ENCODE results near the gene ZNF396. TPM values are rescaled to one million over a fixed set of nuclear protein-coding genes. Genes with fewer than 3 reads are reported as not detected.
A peak's percentile ranks its signal among the peaks of the same experiment; 100 is the strongest.

The ZNF396 gene
- total RNA-seq, 4 donors from 2014 or later, result 0.11 to 2.0 (median 0.95) TPM

DNA sequence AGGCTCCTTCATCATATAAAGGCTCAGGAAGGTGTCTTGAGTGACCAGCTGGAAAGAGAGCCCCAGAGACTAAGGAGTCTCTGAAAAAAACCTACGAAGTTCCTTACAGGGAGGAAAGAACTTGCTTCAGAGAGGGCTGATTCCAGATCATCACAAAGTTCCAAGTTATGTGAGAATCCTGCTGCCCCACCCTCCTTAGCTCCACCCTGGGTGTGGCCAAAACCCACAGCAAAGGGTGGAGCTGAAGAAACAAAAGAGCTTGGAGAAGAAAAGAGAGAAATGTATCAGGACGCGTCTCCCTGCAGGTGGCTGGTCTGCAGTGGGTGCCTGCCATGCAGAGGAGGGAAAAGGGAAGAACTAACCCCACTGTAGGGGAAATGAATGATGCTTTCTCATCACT, 32.8 kb upstream of the ZNF396 start:
- H3K9me3 ChIP-seq, result no peaks in the 10 kb centered on the region
- H3K27me3 ChIP-seq, result no peaks in the 10 kb centered on the region
- H3K27ac ChIP-seq, result peak overlapping the region; percentile 72 to 80 (median 77)
- H3K4me1 ChIP-seq, result peaks cover 9 to 75% (median 20%) of the 10 kb centered on the region in 3 donors
- WGBS, 2 donors, result 33 to 44% methylated on average over 3 of the region's 3 CpGs
- intact Hi-C loops (cut with DNase I), result no loop called here
- TF ChIP-seq, protein P1, sequence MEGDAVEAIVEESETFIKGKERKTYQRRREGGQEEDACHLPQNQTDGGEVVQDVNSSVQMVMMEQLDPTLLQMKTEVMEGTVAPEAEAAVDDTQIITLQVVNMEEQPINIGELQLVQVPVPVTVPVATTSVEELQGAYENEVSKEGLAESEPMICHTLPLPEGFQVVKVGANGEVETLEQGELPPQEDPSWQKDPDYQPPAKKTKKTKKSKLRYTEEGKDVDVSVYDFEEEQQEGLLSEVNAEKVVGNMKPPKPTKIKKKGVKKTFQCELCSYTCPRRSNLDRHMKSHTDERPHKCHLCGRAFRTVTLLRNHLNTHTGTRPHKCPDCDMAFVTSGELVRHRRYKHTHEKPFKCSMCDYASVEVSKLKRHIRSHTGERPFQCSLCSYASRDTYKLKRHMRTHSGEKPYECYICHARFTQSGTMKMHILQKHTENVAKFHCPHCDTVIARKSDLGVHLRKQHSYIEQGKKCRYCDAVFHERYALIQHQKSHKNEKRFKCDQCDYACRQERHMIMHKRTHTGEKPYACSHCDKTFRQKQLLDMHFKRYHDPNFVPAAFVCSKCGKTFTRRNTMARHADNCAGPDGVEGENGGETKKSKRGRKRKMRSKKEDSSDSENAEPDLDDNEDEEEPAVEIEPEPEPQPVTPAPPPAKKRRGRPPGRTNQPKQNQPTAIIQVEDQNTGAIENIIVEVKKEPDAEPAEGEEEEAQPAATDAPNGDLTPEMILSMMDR (IDR thresholded peaks at IDR 0.05), result no peak
- no peak for TF ChIP-seq POLR2A (IDR thresholded peaks at IDR 0.05)
- H3K4me3 ChIP-seq, result no peak overlapping the region
- DNase-seq, result no peak
- H3K36me3 ChIP-seq, result no peaks in the 10 kb centered on the region

DNA sequence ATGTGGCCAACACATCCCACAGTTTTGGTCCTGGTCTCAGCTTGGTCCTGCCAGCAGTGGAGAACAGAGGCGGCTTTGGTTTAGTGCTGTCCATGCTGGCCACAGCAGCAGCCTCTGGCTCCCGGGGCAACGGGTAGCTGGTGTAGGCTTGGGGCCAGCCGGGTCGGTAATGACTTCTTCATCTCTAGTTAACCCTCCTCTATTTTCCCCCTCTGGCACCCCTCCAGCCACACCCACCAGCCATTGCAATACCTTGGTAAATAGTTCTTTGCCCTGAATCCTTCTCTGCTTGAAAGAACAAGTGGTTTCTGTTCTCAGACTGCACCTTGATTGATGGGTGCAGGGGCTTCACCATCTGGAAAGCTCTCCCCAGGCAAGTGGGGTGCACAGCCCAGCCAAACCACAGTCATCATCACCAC, 31.7 kb upstream of the ZNF396 start:
- Histone ChIP-seq H3K27me3 (no peaks in the 10 kb centered on the region), H3K36me3 (no peaks in the 10 kb centered on the region), H3K4me1 (peaks cover 9 to 72% (median 20%) of the 10 kb centered on the region in 3 donors), H3K4me3 (no peak overlapping the region), H3K27ac (peak overlapping the region; percentile 70 to 80 (median 75)), H3K9me3 (no peaks in the 10 kb centered on the region)
- TF ChIP-seq POLR2A (IDR thresholded peaks at IDR 0.05), result no peak
- TF ChIP-seq, protein P1 (IDR thresholded peaks at IDR 0.05), result no peak
- WGBS, 2 donors, result 68% methylated on average over 4 of the region's 5 CpGs; no CpG with 5 or more reads in 1 of the 2 donors
- intact Hi-C loops (cut with DNase I), result no loop called here
- no peak for DNase-seq

DNA sequence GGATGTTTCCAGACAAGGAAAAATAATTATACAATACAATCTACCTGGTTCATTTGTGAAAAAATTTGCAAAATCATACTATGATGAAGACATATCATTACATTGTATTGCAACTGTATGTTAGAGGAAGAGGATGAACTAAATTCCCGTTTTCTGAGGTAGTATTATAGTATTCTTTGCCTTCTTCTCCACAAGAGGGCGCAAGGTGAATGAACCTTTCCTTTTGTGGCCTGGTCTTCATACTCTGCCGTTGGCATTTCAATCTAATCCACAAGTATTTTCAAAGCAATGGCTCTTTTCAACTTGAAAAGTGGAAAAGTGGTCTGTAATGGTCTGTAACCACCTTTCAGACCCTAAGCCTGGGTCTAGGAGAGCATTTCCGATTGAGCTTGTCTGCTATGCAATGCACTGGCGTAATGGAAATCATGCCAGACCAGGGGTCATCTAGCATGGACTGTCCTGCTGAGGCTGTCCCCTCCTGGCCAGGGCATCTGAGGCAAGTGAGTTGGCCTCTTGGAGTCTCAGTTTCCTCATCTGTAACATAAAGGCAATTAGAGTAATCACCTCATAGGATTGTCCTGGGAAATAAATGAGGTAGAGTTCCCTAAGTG, 30.8 kb upstream of the ZNF396 start:
- intact Hi-C loops (cut with DNase I), result no loop called here
- DNase-seq, result no peak

DNA sequence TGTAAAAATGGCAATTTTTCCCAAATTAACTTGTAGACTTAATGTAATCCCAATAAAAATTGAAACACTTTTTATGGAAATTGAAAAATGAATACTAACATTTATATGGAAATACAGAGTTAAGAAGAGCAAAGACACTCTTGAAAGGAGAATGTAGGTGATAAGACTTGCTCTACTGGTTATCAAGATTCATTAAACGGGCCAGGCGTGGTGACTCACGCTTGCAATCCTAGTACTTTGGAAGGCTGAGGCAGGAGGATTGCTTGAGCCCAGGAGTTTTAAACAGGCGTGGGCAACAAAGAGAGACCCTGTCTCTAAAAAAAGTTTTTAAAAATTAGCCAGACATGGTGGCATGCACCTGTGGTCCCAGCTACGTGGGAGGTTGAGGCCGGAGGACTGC, 29.5 kb upstream of the ZNF396 start:
- TF ChIP-seq, protein P1 (IDR thresholded peaks at IDR 0.05), result no peak
- TF ChIP-seq POLR2A (IDR thresholded peaks at IDR 0.05), result no peak
- DNase-seq, result no peak
- no peak overlapping the region for H3K4me3 ChIP-seq
- no peaks in the 10 kb centered on the region for H3K36me3 ChIP-seq
- no peaks in the 10 kb centered on the region for H3K27me3 ChIP-seq
- 37 to 60% methylated on average over 6 of the region's 6 CpGs for WGBS, 2 donors
- intact Hi-C loops (cut with DNase I), result no loop called here
- peaks cover 9 to 50% (median 10%) of the 10 kb centered on the region in 3 donors for H3K4me1 ChIP-seq
- no peak overlapping the region for H3K27ac ChIP-seq
- H3K9me3 ChIP-seq, result no peaks in the 10 kb centered on the region

More for the DNA sequence above, 30.8 kb upstream of the ZNF396 start:
- Histone ChIP-seq H3K9me3 (no peaks in the 10 kb centered on the region), H3K4me1 (peaks cover 9 to 63% (median 14%) of the 10 kb centered on the region in 3 donors), H3K4me3 (no peak overlapping the region), H3K36me3 (no peaks in the 10 kb centered on the region), H3K27ac (peak overlapping the region in 3 of 4 donors; percentile 38 to 80 (median 78)), H3K27me3 (no peaks in the 10 kb centered on the region)
- WGBS, 2 donors, result 30 to 34% methylated on average over 5 of the region's 5 CpGs
- TF ChIP-seq, protein P1 (IDR thresholded peaks at IDR 0.05), result peak; percentile 19 to 86 (median 72)
- no peak for TF ChIP-seq POLR2A (IDR thresholded peaks at IDR 0.05)

DNA sequence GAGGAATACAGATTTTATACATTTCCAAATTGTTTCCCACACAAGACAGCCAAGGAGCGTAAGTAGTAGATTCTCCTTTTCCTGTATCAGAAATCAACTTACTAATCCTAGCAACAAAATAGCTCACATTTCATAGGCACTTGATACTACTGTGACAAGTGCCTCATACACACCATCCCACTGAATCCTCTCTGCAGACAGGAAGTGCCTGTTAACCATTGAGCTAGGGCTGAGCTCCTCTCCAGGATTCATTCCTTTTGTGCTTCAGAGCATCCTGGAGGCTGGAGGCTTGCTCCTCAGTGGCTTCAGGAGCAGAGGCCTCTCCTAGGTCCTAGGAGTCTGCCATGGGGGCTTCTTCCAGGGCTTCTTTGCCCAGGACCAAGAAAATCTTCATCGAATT, 20.8 kb upstream of the ZNF396 start:
- Histone ChIP-seq H3K9me3 (no peaks in the 10 kb centered on the region), H3K4me1 (no peaks in the 10 kb centered on the region), H3K27me3 (no peaks in the 10 kb centered on the region), H3K4me3 (no peak overlapping the region), H3K36me3 (no peaks in the 10 kb centered on the region), H3K27ac (no peak overlapping the region)
- no peak for DNase-seq
- intact Hi-C loops (cut with DNase I), result loop anchor here (10.0 kb wide), 1 partner anchor 207 kb away; no protein-coding TSS in a partner anchor
- TF ChIP-seq POLR2A (IDR thresholded peaks at IDR 0.05), result no peak
- TF ChIP-seq, protein P1 (IDR thresholded peaks at IDR 0.05), result no peak
- 74 to 80% methylated on average over 1 to 2 of the region's 2 CpGs for WGBS, 2 donors
